Epithelial cell of proximal tubule (primary cell): ENCODE measurements around the gene PLEKHO2. TPM values are rescaled to one million over a fixed set of nuclear protein-coding genes. Genes with fewer than 3 reads are reported as not detected.

Experiments used
- DNase-seq: peaks from one replicate; pipeline ENCODE4 v3.0.0-alpha.2; 2011; ENCODE audit warnings: low read depth
- H3K4me3 ChIP-seq: 2 replicates; pipeline ENCODE4 v1.5.1; 2011; ENCODE audit warnings: low read depth, mild to moderate bottlenecking, low read length
- total RNA-seq: library from RNA; depleted of rRNA; stranded (reverse); fragments of >200 nt; gene quantifications from 2 replicates; pipeline ENCODE4 v1.2.3, GENCODE V29; 2015
- TF ChIP-seq, protein P1 (sequence below): conservative IDR thresholded peaks from 2 replicates; pipeline ENCODE4 v1.5.1; 2012; ENCODE audit warnings: low read depth, mild to moderate bottlenecking, low read length

Gene PLEKHO2
- total RNA-seq, 1 donor from 2014 or later, result 3.9 TPM

DNA sequence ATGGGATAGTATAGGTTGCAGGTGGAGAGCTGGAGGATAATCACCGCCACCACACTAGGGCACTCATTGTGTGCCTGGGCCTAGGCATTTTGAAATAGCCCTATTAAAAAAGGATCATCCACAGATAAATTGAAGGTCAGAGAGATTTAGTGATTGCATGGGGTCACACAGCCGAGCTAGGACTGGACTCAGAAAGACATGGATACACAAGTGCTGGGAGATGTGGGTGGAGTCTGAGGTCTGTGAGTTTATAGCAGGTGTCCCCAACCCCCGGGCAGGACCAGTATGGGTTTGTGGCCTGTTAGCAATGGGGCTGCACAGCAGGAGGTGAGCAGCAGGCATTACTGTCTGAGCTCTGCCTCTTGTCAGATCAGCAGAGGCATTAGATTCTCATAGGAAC, 64.7 kb downstream of the PLEKHO2 start:
- TF ChIP-seq, protein P1, sequence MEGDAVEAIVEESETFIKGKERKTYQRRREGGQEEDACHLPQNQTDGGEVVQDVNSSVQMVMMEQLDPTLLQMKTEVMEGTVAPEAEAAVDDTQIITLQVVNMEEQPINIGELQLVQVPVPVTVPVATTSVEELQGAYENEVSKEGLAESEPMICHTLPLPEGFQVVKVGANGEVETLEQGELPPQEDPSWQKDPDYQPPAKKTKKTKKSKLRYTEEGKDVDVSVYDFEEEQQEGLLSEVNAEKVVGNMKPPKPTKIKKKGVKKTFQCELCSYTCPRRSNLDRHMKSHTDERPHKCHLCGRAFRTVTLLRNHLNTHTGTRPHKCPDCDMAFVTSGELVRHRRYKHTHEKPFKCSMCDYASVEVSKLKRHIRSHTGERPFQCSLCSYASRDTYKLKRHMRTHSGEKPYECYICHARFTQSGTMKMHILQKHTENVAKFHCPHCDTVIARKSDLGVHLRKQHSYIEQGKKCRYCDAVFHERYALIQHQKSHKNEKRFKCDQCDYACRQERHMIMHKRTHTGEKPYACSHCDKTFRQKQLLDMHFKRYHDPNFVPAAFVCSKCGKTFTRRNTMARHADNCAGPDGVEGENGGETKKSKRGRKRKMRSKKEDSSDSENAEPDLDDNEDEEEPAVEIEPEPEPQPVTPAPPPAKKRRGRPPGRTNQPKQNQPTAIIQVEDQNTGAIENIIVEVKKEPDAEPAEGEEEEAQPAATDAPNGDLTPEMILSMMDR, result no peak
- no peak for DNase-seq
- no peak overlapping the region for H3K4me3 ChIP-seq

DNA sequence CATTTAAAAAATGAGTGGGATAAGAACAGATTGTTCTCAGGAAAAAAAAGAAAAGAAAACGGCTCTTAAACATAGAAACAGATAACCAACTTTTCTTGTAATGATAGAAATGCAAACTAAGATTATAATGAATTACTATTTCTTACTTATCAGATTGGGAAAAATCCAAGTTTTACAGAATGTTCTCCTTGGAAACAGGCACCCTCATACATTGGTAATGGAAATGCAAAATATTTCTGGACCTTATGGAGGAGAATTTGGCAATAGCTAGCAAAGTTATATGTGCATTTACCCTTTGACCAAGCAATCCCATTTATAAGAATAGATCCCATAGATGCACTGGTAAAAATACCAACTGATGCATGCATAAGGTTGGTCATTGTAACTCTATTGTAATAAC, 66.3 kb downstream of the PLEKHO2 start:
- TF ChIP-seq, protein P1, result no peak
- no peak for DNase-seq
- no peak overlapping the region for H3K4me3 ChIP-seq

DNA sequence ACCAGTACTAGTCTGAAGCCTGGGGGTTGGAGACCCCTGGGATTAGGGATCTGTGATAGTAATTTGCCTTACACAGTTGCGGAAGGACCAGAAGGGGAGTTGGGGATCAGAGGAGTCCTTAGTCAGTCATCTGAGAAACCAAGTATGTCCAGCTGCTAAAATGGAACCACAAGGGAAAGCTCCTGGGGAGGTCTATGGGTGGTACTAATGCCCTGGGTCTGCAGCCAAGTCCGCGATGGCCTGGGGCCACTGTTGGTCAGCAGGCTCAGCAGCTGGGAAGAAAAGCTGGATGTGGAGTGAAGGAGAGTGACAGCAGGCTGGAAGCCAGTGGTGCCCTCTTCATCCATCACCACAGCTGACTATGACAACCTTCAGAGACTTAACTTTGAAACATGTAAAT, 67.8 kb downstream of the PLEKHO2 start:
- TF ChIP-seq, protein P1, result no peak
- no peak for DNase-seq

DNA sequence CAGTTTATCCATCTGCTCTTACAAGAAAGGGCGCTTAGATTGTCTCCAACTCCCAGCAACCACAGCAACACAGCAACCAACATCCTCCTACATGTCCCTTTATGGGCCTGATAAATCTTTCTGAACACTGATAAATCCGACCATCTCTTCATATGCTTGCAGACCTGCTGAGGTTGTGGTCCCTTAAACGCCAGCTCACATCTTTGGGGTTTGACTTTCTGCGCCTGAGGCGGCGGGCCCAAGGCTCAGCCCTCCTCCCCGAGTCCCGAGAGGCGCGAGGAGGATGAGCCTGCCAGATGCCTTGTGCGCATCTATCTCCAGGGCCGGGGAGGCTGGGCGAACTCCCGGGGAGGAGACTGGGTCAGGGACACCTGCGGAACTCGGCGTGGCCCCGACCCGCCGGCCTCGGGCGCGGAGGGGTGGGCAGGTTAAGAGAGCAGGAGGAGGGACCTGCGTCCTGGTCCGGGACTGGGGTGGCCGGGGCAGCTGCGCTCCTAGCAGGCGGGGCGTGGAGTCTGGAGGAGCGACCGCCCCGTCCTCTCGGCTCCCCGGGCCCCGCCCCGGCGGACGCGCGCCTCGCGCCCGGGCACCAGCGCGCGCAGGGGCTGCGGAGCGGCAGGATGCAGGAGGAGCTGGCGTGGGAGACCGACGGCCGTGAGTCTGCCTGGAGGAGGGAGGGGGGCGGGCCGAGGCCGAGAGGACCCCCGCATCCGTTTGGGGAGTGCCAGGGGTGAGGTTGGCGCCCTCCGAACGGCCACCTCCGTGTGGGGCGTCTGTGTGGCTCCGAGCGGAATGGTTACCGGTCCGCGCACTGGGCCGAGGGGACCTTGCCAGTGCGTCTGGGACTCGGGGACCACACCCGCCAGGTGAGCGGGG, 69.8 kb downstream of the PLEKHO2 start, which contains the start of gene ANKDD1A:
TSS of gene ANKDD1A (plus strand) at position 592 of the 876 bp plus-strand sequence. CDS start at position 621, 29 bp downstream.
- peak within 1 kb of the TSS; percentile 53 for H3K4me3 ChIP-seq
- TF ChIP-seq, protein P1, result no peak
- no peak for DNase-seq

More for the DNA sequence above, 67.8 kb downstream of the PLEKHO2 start:
- no peak overlapping the region for H3K4me3 ChIP-seq

- DNase-seq, result no peak
- TF ChIP-seq, protein P1, result no peak
- no peak overlapping the region for H3K4me3 ChIP-seq
These were observed 70.9 kb downstream of the PLEKHO2 start for GRCh38 chr15:64912379-64913325.

GRCh38 chr15:64915518-64916227, 74.0 kb downstream of the PLEKHO2 start:
- DNase-seq, result no peak
- no peak overlapping the region for H3K4me3 ChIP-seq
- TF ChIP-seq, protein P1, result no peak
